ENCODE data around the gene OBSCN. TPM values are rescaled to one million over a fixed set of nuclear protein-coding genes. Genes with fewer than 3 reads are reported as not detected.

The OBSCN gene
- total and polyA plus RNA-seq, 12 donors: 0.90 to 18.0 (median 5.9) TPM

DNA sequence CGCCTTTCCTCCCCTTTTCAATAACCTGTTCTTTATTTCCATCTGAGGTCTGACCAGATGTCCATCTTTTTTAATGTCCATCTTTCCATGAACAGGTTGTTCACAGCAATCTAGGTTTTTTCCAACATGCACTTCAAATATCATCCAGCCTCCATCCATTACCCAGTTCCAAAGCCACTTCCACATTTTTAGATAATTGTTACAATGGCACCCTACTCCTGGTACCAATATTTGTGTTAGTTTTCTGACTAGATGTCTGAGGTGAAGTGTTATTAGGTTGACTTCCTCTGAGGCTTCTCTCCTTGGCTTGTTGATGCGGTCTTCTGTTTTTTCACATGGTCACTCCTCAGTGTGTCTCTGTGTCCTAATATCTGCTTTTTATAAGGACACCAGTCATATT, 89.4 kb downstream of the OBSCN start:
- H3K36me3 ChIP-seq (replicated peaks in 1 of 2): no peaks in the 10 kb centered on the region
- TF ChIP-seq POLR2A (IDR thresholded peaks at IDR 0.05) (no peak), CTCF (IDR thresholded peaks at IDR 0.05) (no peak)

GRCh38 chr1:228297822-228298221, 90.0 kb downstream of the OBSCN start:
- Histone ChIP-seq H3K9me3 (replicated peaks in 1 of 3) (peaks cover 0 to 8% (median 7%) of the 10 kb centered on the region in 3 donors), H3K27me3 (no peaks in the 10 kb centered on the region), H3K36me3 (replicated peaks in 1 of 2) (no peaks in the 10 kb centered on the region), H3K27ac (no peak overlapping the region), H3K4me1 (replicated peaks in 1 of 2) (no peaks in the 10 kb centered on the region), H3K4me3 (no peak overlapping the region)
- DNase-seq: no peak
- WGBS, 4 donors: 72 to 92% (median 82%) methylated on average over 2 of the region's 2 CpGs
- no peak for TF ChIP-seq POLR2A (IDR thresholded peaks at IDR 0.05)
- intact Hi-C loops (cut with DNase I): no loop called here

More for the DNA sequence above, 89.4 kb downstream of the OBSCN start:
- Histone ChIP-seq H3K4me1 (replicated peaks in 1 of 2) (no peaks in the 10 kb centered on the region), H3K4me3 (no peak overlapping the region), H3K9me3 (replicated peaks in 1 of 3) (peaks cover 0 to 5% (median 5%) of the 10 kb centered on the region in 3 donors), H3K27ac (no peak overlapping the region), H3K27me3 (no peaks in the 10 kb centered on the region)
- WGBS, 4 donors: 79 to 89% (median 85%) methylated on average over 2 of the region's 2 CpGs
- no peak for DNase-seq
- intact Hi-C loops (cut with DNase I): no loop called here

DNA sequence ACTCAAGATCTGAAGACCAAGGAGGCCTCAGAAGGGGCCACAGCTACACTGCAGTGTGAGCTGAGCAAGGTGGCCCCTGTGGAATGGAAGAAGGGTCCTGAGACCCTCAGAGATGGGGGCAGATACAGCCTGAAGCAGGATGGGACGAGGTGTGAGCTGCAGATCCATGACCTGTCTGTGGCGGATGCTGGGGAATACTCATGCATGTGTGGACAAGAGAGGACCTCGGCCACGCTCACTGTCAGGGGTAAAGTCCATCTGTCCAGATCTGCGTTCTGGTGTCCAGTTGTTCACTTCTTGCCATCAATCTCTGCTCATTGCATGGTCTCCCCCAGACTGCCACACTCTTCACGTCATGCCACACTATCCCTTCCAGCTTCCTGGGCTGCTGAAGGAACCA, 90.6 kb downstream of the OBSCN start:
- Histone ChIP-seq H3K36me3 (replicated peaks in 1 of 2) (no peaks in the 10 kb centered on the region), H3K4me3 (no peak overlapping the region), H3K4me1 (replicated peaks in 1 of 2) (no peaks in the 10 kb centered on the region), H3K27ac (no peak overlapping the region), H3K27me3 (no peaks in the 10 kb centered on the region), H3K9me3 (replicated peaks in 1 of 3) (peaks cover 0 to 8% (median 7%) of the 10 kb centered on the region in 3 donors)
- TF ChIP-seq POLR2A (IDR thresholded peaks at IDR 0.05) (no peak), CTCF (IDR thresholded peaks at IDR 0.05) (no peak)
- 72 to 93% (median 83%) methylated on average over 6 of the region's 6 CpGs for WGBS, 4 donors
- DNase-seq: no peak
- intact Hi-C loops (cut with DNase I): no loop called here

GRCh38 chr1:228299211-228299610, 91.4 kb downstream of the OBSCN start:
- intact Hi-C loops (cut with DNase I): no loop called here

More at GRCh38 chr1:228299211-228299610, 91.4 kb downstream of the OBSCN start:
- no peak overlapping the region for H3K4me3 ChIP-seq
- H3K27ac ChIP-seq: no peak overlapping the region
- TF ChIP-seq CTCF (IDR thresholded peaks at IDR 0.05): no peak
- no peak for TF ChIP-seq POLR2A (IDR thresholded peaks at IDR 0.05)
- no peaks in the 10 kb centered on the region for H3K4me1 ChIP-seq (replicated peaks in 1 of 2)
- no peaks in the 10 kb centered on the region for H3K27me3 ChIP-seq
- no peak for DNase-seq
- peaks cover 0 to 8% (median 7%) of the 10 kb centered on the region in 3 donors for H3K9me3 ChIP-seq (replicated peaks in 1 of 3)
- H3K36me3 ChIP-seq (replicated peaks in 1 of 2): no peaks in the 10 kb centered on the region
- 71 to 82% (median 76%) methylated on average over 2 of the region's 2 CpGs for WGBS, 4 donors

Data from adrenal gland (tissue), 12 donors.